HepG2 (cell line): ENCODE results near the gene TMTC1.

Source experiments
- ATF4 ChIP-seq, 2 experiments: fragments of 450-650 bp in 1 of 2; sonication (generic) in 1 of 2; formaldehyde crosslinking; IDR thresholded peaks; 2 replicates each; pipeline versions ENCODE4 v1.5.0 to v1.8.0; 2020 to 2022; ENCODE audit warnings: mild to moderate bottlenecking in 1 of 2, missing genetic modification reagents in 1 of 2
- EP300 ChIP-seq, 3 experiments: sonication (generic) in 1 of 3; formaldehyde crosslinking in 1 of 3; IDR thresholded peaks; 2 replicates each; pipeline versions ENCODE4 v1.5.1 to v1.6.1; 2011 to 2020; ENCODE audit warnings: low read depth in 2 of 3, low read length in 2 of 3, borderline replicate concordance in 1 of 3, improper control_type of control experiment in 1 of 3, mild to moderate bottlenecking in 1 of 3, missing genetic modification reagents in 1 of 3, moderate library complexity in 1 of 3
- SETDB1 ChIP-seq: sonication (generic); formaldehyde crosslinking; IDR thresholded peaks from 2 replicates; pipeline ENCODE4 v1.5.1; 2020; ENCODE audit warnings: missing genetic modification reagents, mild to moderate bottlenecking, borderline replicate concordance
- ZNF12 ChIP-seq: sonication (generic); formaldehyde crosslinking; IDR thresholded peaks from 2 replicates; pipeline ENCODE4 v1.5.0; 2020; ENCODE audit warnings: missing genetic modification reagents
- TF ChIP-seq, protein P1 (sequence below): sonication (generic); formaldehyde crosslinking; IDR thresholded peaks from 2 replicates; pipeline ENCODE4 v1.5.0; 2020; ENCODE audit warnings: mild to moderate bottlenecking, missing genetic modification reagents, moderate library complexity

DNA sequence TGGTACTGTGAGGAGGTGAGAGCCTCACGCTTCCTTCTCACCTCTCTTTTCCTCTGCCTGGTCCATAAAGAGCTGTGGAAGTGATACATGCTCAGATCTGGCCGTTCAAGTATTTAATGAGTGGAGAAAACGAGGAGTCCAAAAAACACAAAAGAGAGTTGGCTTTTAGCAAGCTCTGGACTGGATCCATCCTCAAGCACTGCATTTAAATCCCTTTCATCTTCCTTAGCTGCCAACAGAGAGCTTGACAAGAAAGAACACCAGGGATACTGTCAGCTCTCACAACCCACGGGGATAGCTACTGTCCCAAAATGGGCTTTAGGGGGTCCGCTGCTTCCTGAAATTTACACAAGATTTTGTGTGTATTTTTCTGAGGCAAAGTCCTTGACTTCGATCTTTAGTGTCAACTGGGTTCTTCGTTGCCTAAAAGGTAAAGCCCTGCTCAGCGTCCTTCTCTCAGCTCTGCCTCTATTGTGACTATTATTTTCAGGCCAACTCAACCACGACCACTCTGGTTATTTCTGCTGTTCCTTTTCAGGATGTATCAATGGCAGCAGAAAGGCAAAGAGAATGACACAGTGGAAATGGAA, 120.9 kb downstream of the TMTC1 start:
- TF ChIP-seq EP300 (IDR thresholded peaks at IDR 0.05; ENCODE audit: low read depth in 2 of 2, low read length in 2 of 2) = no peak
- TF ChIP-seq EP300 (CRISPR knock-in tag; IDR thresholded peaks at IDR 0.05; ENCODE audit: borderline replicate concordance) = no peak
- TF ChIP-seq SETDB1 = no peak
- TF ChIP-seq, protein P1, sequence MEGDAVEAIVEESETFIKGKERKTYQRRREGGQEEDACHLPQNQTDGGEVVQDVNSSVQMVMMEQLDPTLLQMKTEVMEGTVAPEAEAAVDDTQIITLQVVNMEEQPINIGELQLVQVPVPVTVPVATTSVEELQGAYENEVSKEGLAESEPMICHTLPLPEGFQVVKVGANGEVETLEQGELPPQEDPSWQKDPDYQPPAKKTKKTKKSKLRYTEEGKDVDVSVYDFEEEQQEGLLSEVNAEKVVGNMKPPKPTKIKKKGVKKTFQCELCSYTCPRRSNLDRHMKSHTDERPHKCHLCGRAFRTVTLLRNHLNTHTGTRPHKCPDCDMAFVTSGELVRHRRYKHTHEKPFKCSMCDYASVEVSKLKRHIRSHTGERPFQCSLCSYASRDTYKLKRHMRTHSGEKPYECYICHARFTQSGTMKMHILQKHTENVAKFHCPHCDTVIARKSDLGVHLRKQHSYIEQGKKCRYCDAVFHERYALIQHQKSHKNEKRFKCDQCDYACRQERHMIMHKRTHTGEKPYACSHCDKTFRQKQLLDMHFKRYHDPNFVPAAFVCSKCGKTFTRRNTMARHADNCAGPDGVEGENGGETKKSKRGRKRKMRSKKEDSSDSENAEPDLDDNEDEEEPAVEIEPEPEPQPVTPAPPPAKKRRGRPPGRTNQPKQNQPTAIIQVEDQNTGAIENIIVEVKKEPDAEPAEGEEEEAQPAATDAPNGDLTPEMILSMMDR (CRISPR knock-in tag) = no peak
- no peak for TF ChIP-seq ATF4 (CRISPR knock-in tag; IDR thresholded peaks at IDR 0.05)
- no peak for TF ChIP-seq ZNF12 (CRISPR knock-in tag)
